ENCODE measurements around the gene NBEAL1.
"Not testable (repeated sequence)": the region's sequence is repeated elsewhere in the genome, so short reads cannot be mapped to it uniquely, and the experiment has no call there.

Gene NBEAL1

GRCh38 chr2:203246646-203247045 lies 232.0 kb downstream of the NBEAL1 start:
- Mint-ChIP-seq H3K9me3 (no peaks in the 10 kb centered on the region), H3K27me3 (no peaks in the 10 kb centered on the region), H3K4me1 (ENCODE audit: low read depth) (peaks cover 24% of the 10 kb centered on the region), H3K27ac (no peak overlapping the region), H3K4me3 (no peak overlapping the region), H3K36me3 (ENCODE audit: low read depth) (peaks cover 75% of the 10 kb centered on the region)
- no peak for DNase-seq

- H3K27me3 Mint-ChIP-seq = no peaks in the 10 kb centered on the region
- peaks cover 81% of the 10 kb centered on the region for H3K36me3 Mint-ChIP-seq (ENCODE audit: low read depth)
- H3K4me3 Mint-ChIP-seq = no peak overlapping the region
- DNase-seq = no peak
- H3K27ac Mint-ChIP-seq = no peak overlapping the region
- H3K4me1 Mint-ChIP-seq (ENCODE audit: low read depth) = peaks cover 9% of the 10 kb centered on the region
- no peaks in the 10 kb centered on the region for H3K9me3 Mint-ChIP-seq
These were observed 238.1 kb downstream of the NBEAL1 start for GRCh38 chr2:203252818-203253217.

GRCh38 chr2:203253422-203254095 lies 238.9 kb downstream of the NBEAL1 start:
- H3K27me3 Mint-ChIP-seq, DNase-seq, H3K9me3 Mint-ChIP-seq, H3K4me3 Mint-ChIP-seq: not testable (repeated sequence)
- H3K36me3 Mint-ChIP-seq (ENCODE audit: low read depth) = peaks cover 84% of the 10 kb centered on the region
- peak overlapping the region; percentile 8 for H3K27ac Mint-ChIP-seq
- peaks cover 11% of the 10 kb centered on the region for H3K4me1 Mint-ChIP-seq (ENCODE audit: low read depth)

- Mint-ChIP-seq H3K4me1 (ENCODE audit: low read depth) (peaks cover 8% of the 10 kb centered on the region), H3K27me3 (no peaks in the 10 kb centered on the region), H3K9me3 (no peaks in the 10 kb centered on the region)
These were observed 246.9 kb downstream of the NBEAL1 start for GRCh38 chr2:203261326-203262159.

More at GRCh38 chr2:203261326-203262159, 246.9 kb downstream of the NBEAL1 start:
- DNase-seq = no peak
- H3K27ac Mint-ChIP-seq = no peak overlapping the region
- peaks cover 70% of the 10 kb centered on the region for H3K36me3 Mint-ChIP-seq (ENCODE audit: low read depth)
- H3K4me3 Mint-ChIP-seq = no peak overlapping the region
